Measurements from ENCODE around the gene MYBL2.

GRCh38 chr20:43700627-43701026, 33.7 kb downstream of the MYBL2 start:
- no peak for TF ChIP-seq CTCF (conservative IDR thresholded peaks at IDR 0.05; ENCODE audit: low read depth, low read length)
- no peak for TF ChIP-seq EZH2phosphoT487 (IDR thresholded peaks at IDR 0.05; ENCODE audit: borderline replicate concordance, low read length)

All from PC-3 (cell line).